ENCODE data around the gene PCDHB6. TPM values are rescaled to one million over a fixed set of nuclear protein-coding genes. Genes with fewer than 3 reads are reported as not detected.
"Not testable (repeated sequence)": the region's sequence is repeated elsewhere in the genome, so short reads cannot be mapped to it uniquely, and the experiment has no call there.

The PCDHB6 gene
- total RNA-seq, 1 donor from 2014 or later, result 1.9 TPM

GRCh38 chr5:141201646-141202045, 51.8 kb downstream of the PCDHB6 start:
- DNase-seq (ENCODE audit: low spot score), result not testable (repeated sequence)

Other genes with a start within 250 kb of the PCDHB6 start
- gene PCDHAC1, start 223.8 kb upstream of the PCDHB6 start, total RNA-seq (ENCODE audit: insufficient read depth, low replicate concordance), result 2.9 TPM
- gene PCDHAC2, start 183.6 kb upstream of the PCDHB6 start, total RNA-seq (ENCODE audit: insufficient read depth, low replicate concordance), result 3.4 TPM
- gene PCDHB1, start 98.7 kb upstream of the PCDHB6 start, total RNA-seq (ENCODE audit: insufficient read depth, low replicate concordance), result 0.24 TPM
- 6.5 TPM for gene PCDHB2, start 55.4 kb upstream of the PCDHB6 start, total RNA-seq (ENCODE audit: insufficient read depth, low replicate concordance)
- gene PCDHB3, start 49.6 kb upstream of the PCDHB6 start, total RNA-seq (ENCODE audit: insufficient read depth, low replicate concordance), result 0.72 TPM
- 2.9 TPM for gene PCDHB4, start 28.2 kb upstream of the PCDHB6 start, total RNA-seq (ENCODE audit: insufficient read depth, low replicate concordance)
- gene PCDHB5, start 14.9 kb upstream of the PCDHB6 start, total RNA-seq (ENCODE audit: insufficient read depth, low replicate concordance), result 11.6 TPM
- 3.6 TPM for gene PCDHB7, start 22.6 kb downstream of the PCDHB6 start, total RNA-seq (ENCODE audit: insufficient read depth, low replicate concordance)
- 0.72 TPM for gene PCDHB8, start 27.7 kb downstream of the PCDHB6 start, total RNA-seq (ENCODE audit: insufficient read depth, low replicate concordance)
- gene PCDHB16, start 32.3 kb downstream of the PCDHB6 start, total RNA-seq (ENCODE audit: insufficient read depth, low replicate concordance), result 4.1 TPM
- gene PCDHB9, start 37.1 kb downstream of the PCDHB6 start, total RNA-seq (ENCODE audit: insufficient read depth, low replicate concordance), result 1.9 TPM
- gene PCDHB10, start 42.3 kb downstream of the PCDHB6 start, total RNA-seq (ENCODE audit: insufficient read depth, low replicate concordance), result 5.5 TPM
- 5.1 TPM for gene PCDHB11, start 49.6 kb downstream of the PCDHB6 start, total RNA-seq (ENCODE audit: insufficient read depth, low replicate concordance)
- gene PCDHB12, start 58.7 kb downstream of the PCDHB6 start, total RNA-seq (ENCODE audit: insufficient read depth, low replicate concordance), result 2.9 TPM
- gene PCDHB13, start 63.9 kb downstream of the PCDHB6 start, total RNA-seq (ENCODE audit: insufficient read depth, low replicate concordance), result 1.7 TPM
- 12.3 TPM for gene PCDHB14, start 73.3 kb downstream of the PCDHB6 start, total RNA-seq (ENCODE audit: insufficient read depth, low replicate concordance)
- 3.4 TPM for gene PCDHB15, start 95.3 kb downstream of the PCDHB6 start, total RNA-seq (ENCODE audit: insufficient read depth, low replicate concordance)
- gene SLC25A2, start 154.0 kb downstream of the PCDHB6 start, total RNA-seq (ENCODE audit: insufficient read depth, low replicate concordance), result 1.9 TPM
- gene TAF7, start 170.7 kb downstream of the PCDHB6 start, total RNA-seq (ENCODE audit: insufficient read depth, low replicate concordance), result 58.7 TPM
- gene PCDHGA1, start 180.5 kb downstream of the PCDHB6 start, total RNA-seq (ENCODE audit: insufficient read depth, low replicate concordance), result 0.96 TPM
- 4.6 TPM for gene PCDHGA2, start 188.7 kb downstream of the PCDHB6 start, total RNA-seq (ENCODE audit: insufficient read depth, low replicate concordance)
- gene PCDHGA3, start 193.8 kb downstream of the PCDHB6 start, total RNA-seq (ENCODE audit: insufficient read depth, low replicate concordance), result 2.2 TPM
- gene PCDHGB1, start 200.0 kb downstream of the PCDHB6 start, total RNA-seq (ENCODE audit: insufficient read depth, low replicate concordance), result 1.7 TPM
- 6.0 TPM for gene PCDHGA4, start 205.0 kb downstream of the PCDHB6 start, total RNA-seq (ENCODE audit: insufficient read depth, low replicate concordance)
- gene PCDHGB2, start 209.9 kb downstream of the PCDHB6 start, total RNA-seq (ENCODE audit: insufficient read depth, low replicate concordance), result 4.6 TPM
- 1.9 TPM for gene PCDHGA5, start 214.1 kb downstream of the PCDHB6 start, total RNA-seq (ENCODE audit: insufficient read depth, low replicate concordance)
- gene PCDHGB3, start 220.2 kb downstream of the PCDHB6 start, total RNA-seq (ENCODE audit: insufficient read depth, low replicate concordance), result 11.8 TPM
- gene PCDHGA6, start 223.8 kb downstream of the PCDHB6 start, total RNA-seq (ENCODE audit: insufficient read depth, low replicate concordance), result 7.2 TPM
- 7.0 TPM for gene PCDHGA7, start 232.7 kb downstream of the PCDHB6 start, total RNA-seq (ENCODE audit: insufficient read depth, low replicate concordance)
- 18.3 TPM for gene PCDHGB4, start 237.6 kb downstream of the PCDHB6 start, total RNA-seq (ENCODE audit: insufficient read depth, low replicate concordance)
- gene PCDHGA8, start 242.6 kb downstream of the PCDHB6 start, total RNA-seq (ENCODE audit: insufficient read depth, low replicate concordance), result 3.9 TPM
- 15.4 TPM for gene PCDHGB5, start 247.9 kb downstream of the PCDHB6 start, total RNA-seq (ENCODE audit: insufficient read depth, low replicate concordance)

All from umbilical cord (tissue), 2 donors.